NK-92 (cell line): ENCODE results near the gene ROBO1.

Experiments
- DNase-seq: peaks from one replicate; lab custom pipeline; 2025; ENCODE audit not compliant: unreplicated experiment; lab: John Stamatoyannopoulos, UW

ROBO1 gene

GRCh38 chr3:78992400-78992799, 775.4 kb downstream of the ROBO1 start:
- no peak for DNase-seq

GRCh38 chr3:78991656-78992055, 776.1 kb downstream of the ROBO1 start:
- no peak for DNase-seq

GRCh38 chr3:78990156-78990555, 777.6 kb downstream of the ROBO1 start:
- DNase-seq: no peak

- DNase-seq: no peak
Observed at GRCh38 chr3:78988324-78988723, 779.5 kb downstream of the ROBO1 start.

GRCh38 chr3:78986416-78987101, 781.2 kb downstream of the ROBO1 start:
- DNase-seq: no peak

GRCh38 chr3:78985981-78986380, 781.8 kb downstream of the ROBO1 start:
- DNase-seq: no peak

GRCh38 chr3:78979028-78979427, 788.8 kb downstream of the ROBO1 start:
- no peak for DNase-seq

GRCh38 chr3:78978037-78978436, 789.8 kb downstream of the ROBO1 start:
- DNase-seq: no peak

GRCh38 chr3:78977073-78977472, 790.7 kb downstream of the ROBO1 start:
- no peak for DNase-seq

- no peak for DNase-seq
Observed at GRCh38 chr3:78976200-78976599, 791.6 kb downstream of the ROBO1 start.

- no peak for DNase-seq
Observed at GRCh38 chr3:78974181-78974790, 793.5 kb downstream of the ROBO1 start.

GRCh38 chr3:78972617-78973301, 795.0 kb downstream of the ROBO1 start:
- no peak for DNase-seq

- no peak for DNase-seq
Observed at GRCh38 chr3:78970656-78971055, 797.1 kb downstream of the ROBO1 start.

GRCh38 chr3:78969483-78969882, 798.3 kb downstream of the ROBO1 start:
- no peak for DNase-seq

GRCh38 chr3:78967061-78967460, 800.7 kb downstream of the ROBO1 start:
- no peak for DNase-seq

GRCh38 chr3:78963771-78964170, 804.0 kb downstream of the ROBO1 start:
- no peak for DNase-seq

GRCh38 chr3:78957456-78957855, 810.3 kb downstream of the ROBO1 start:
- DNase-seq: no peak

- no peak for DNase-seq
Observed at GRCh38 chr3:78951342-78951945, 816.4 kb downstream of the ROBO1 start.

- no peak for DNase-seq
Observed at GRCh38 chr3:78941587-78941986, 826.2 kb downstream of the ROBO1 start.

GRCh38 chr3:78940626-78941025, 827.2 kb downstream of the ROBO1 start:
- no peak for DNase-seq

GRCh38 chr3:78940128-78940527, 827.7 kb downstream of the ROBO1 start:
- no peak for DNase-seq

GRCh38 chr3:78937475-78937874, 830.3 kb downstream of the ROBO1 start:
- no peak for DNase-seq
